GM18498 (cell line): ENCODE data around the gene ZDHHC18.
"Not testable (repeated sequence)": the region's sequence is repeated elsewhere in the genome, so short reads cannot be mapped to it uniquely, and the experiment has no call there.

Experiments
- ATAC-seq: cut with Tn5 transposase; IDR thresholded peaks from one replicate; pipeline ENCODE4 v1.9.1; 2021; ENCODE audit warnings: mild to moderate bottlenecking, moderate library complexity; ENCODE audit not compliant: unreplicated experiment

Gene ZDHHC18

DNA sequence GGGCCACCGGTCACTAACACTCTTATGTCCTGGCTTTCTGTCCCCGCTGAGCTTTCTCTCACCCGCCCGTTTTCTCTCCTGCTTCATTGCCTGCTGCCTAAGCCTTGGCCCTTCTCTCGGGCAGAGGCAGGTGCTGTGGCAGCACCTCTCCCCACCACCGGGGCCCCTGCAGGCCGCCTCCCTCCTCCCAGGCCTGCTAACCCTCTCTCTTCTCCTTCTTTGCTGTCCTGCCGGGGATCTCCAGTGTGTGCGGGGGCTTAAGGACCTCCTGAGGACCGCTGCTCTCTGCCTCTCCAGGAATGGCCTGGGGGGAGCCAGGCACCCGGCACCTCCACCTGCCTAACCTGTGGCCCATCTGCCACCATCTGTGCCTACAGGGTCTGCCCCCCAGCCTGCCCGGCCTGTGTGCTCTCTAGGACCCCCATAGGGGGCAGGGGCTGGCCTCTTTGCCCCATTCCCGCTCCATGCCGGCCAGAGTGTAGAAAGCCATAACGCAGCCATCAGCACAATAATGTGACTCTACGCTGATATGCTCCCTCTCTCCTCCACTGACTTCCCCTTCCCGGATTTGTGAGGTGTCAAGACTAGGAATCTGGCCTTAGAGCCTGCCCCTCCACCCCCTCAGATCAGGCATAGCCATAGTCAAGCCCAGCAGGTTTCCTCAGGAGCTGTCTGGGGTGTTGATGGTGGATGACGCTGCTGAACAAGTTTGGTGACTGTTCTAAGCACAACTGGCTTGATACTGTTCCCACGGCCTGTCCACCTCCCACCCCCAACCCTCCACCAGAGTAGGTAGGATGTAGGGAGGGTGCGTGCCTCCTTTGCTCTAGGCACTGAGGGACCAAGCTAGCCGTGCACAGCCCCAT lies 30.3 kb downstream of the ZDHHC18 start:
- ATAC-seq: no peak

DNA sequence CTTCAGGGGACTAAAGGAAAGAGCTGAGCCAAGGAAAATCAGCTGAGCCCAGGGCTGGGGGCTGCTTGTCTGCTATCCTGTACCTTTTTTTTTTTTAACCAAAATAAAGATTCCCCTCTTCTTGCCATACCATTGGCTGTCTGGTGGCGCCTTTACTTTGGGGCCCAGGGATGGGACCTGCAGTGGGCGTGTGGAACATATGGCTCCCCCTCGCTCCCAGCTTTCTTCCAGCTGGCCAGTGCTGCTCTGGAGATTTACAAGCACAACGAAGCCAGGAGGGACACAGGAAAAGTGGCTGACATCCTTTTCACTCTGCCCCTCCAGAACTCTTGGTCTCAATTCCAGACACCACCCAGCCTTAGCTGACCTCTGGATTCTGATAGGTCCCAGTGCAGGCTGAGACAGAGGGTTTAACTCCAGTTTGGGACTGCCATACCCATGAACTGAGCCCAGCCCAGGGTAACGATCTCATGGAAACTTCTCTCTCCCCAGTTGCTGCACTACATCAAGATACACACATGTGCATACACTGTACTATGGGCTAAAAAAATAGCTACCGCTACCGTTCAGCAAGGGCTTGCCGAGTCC lies 31.1 kb downstream of the ZDHHC18 start:
- no peak for ATAC-seq

DNA sequence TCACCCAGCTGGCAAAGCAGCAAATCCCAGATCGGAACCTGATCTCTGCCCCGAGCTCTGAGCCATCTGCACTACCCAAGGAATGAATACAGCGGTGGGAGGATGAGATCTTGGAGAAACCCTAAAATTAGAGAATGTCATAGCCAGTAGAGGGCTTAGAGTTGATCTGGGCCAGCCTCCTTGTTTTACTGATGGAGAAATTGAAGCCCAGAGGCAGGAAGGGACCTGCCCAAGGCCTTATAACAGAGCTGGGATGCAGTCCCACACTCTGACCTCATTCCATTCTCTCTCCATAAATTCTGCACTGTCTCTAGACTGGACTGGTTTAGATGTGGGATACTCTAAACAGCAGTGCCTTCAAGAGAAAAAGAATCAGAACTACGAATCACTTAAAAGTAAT lies 31.7 kb downstream of the ZDHHC18 start:
- ATAC-seq: no peak

DNA sequence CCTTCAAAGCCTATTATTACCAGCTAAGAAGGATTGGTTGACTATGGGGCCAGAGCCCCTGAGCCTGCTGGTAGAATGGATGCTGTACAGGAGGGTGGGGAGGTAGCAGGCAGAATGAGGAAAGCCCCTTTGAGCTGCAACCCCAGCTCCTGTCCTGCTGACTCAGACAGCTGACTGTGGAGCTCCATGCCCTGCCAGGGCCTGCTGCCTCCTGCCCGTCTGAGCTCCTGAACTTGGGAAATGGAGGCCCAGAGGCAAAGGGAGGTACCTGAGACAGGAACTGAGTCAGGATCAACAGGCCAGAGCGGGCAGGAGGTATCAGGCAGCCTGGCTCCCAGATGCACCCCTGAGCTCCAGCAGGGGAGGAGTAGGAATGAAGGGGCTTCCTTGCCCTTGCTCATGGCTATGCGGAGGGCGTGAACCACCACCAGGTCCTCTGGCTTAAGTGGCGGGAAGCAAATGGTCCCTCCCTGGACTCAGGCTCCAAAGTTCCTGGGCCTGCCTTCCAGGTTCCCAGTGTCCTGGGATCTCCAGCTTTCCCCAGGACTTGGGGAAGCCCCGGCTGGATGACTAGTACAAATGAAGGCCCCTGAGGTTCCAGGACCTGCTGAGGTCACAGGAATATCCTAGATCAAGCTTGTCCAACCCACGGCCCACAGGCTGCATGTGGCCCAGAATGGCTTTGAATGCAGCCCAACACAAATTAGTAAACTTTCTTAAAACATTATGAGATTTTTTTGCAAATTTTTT lies 32.6 kb downstream of the ZDHHC18 start:
- ATAC-seq: no peak

DNA sequence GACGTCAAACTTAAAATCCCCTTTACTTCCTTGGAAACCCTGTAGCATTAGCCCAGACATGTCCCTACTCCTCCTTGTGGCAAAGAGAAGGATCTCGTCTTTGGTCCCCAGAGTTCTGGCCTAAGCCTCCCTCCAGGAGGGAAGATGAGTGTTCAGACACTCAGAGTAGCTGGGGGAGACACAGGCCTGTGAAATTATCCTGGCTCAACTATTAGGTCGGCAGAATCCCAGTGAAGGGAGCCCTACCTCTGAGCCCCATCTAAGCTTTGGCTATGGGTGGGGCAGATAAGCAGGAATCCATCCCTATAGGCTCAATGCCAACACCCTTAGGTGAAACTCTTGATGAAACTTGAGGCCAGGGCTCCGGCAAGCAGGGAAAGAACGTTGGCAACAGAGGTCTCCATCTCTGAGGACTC lies 34.8 kb downstream of the ZDHHC18 start:
- ATAC-seq: no peak

DNA sequence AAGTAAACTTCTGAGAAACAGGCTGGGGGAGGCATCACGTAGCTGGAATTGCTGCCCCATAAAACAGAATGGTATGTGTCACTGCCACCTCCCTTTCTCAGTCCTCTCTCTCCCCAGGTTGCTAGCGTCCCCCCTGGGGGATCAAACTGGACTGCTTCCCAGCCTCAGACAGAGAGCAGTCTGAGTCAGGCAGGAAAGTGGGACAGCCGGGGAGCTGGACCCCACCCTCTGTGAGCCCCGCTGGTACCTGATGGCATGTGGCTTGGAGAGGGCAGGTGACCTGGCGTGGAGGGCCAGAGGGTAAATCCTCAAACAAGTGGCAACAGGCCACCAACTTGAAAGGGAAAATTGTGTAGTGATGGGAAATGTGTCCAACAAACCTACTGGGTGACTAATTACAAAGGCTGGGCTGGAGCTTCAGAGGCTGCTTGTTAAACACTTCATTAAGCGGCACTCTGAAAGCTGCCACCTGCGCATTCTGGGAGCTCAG lies 35.4 kb downstream of the ZDHHC18 start:
- no peak for ATAC-seq

DNA sequence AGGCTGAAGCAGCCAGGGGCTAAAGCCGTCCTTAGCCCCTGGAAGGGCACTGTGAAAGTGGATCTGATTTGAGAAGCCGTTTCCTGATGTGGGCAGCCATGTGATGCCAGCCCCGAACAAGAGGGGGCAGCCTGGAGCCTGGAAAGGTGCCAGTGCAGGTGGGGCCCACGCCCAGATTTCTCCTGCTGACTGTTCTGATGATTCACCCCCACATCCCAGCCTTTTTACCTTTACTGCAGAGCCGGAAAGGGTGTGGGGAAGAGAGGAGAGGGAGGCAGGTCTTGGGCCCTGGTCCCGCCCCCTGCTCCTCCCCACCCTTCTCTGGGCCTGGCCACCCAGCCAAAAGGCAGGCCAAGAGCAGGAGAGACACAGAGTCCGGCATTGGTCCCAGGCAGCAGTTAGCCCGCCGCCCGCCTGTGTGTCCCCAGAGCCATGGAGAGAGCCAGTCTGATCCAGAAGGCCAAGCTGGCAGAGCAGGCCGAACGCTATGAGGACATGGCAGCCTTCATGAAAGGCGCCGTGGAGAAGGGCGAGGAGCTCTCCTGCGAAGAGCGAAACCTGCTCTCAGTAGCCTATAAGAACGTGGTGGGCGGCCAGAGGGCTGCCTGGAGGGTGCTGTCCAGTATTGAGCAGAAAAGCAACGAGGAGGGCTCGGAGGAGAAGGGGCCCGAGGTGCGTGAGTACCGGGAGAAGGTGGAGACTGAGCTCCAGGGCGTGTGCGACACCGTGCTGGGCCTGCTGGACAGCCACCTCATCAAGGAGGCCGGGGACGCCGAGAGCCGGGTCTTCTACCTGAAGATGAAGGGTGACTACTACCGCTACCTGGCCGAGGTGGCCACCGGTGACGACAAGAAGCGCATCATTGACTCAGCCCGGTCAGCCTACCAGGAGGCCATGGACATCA lies 36.5 kb downstream of the ZDHHC18 start, which contains the start of gene SFN:
Gene SFN (plus strand): TSS at position 369 of the 904 bp plus-strand sequence. CDS start 64 bp downstream, at position 433.
- no peak for ATAC-seq

DNA sequence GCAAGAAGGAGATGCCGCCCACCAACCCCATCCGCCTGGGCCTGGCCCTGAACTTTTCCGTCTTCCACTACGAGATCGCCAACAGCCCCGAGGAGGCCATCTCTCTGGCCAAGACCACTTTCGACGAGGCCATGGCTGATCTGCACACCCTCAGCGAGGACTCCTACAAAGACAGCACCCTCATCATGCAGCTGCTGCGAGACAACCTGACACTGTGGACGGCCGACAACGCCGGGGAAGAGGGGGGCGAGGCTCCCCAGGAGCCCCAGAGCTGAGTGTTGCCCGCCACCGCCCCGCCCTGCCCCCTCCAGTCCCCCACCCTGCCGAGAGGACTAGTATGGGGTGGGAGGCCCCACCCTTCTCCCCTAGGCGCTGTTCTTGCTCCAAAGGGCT lies 37.2 kb downstream of the ZDHHC18 start:
- ATAC-seq: no peak

DNA sequence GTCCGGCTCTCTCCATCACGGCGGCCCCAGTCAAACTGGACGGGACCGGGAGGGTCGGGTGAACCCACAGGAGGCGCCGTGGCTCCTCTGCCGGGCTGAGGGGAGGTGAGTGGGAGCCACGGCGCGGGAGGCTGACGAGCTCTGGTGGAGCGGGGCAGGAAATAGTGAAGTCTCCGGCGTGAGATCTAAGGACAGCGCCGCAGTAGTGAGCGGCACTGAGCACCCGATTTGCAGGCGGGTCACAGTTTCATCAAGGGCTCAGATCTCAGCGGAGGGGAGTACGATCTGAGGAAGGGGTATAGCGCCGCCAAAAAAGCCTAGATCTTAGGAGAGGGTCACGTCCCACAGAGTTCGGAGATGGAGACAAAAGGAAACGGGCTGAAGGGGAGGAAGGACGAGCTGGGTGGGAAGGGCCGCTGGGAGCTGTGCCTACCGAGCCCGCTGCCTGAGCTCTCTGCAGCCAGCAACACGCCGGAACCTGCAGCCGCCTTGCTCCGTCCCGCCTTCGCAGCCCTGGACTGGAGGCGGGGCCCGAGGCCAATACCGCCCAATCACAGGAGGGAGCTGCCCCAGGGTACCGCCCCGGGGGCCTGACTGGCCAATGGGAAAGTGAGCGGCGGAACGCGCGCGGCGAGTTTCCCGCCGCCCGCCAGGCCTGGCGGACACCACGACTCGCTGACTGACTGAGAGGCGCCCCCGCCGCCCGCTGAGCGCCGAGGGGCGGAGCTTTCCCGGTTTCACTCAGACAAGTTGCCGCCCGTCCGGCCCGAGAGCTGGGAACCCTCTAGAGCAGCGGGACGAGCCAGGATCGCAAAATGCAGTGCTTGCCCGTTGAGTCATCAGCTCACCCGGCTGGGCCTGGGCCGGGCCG lies 38.4 kb downstream of the ZDHHC18 start:
- ATAC-seq: peak; percentile 95

DNA sequence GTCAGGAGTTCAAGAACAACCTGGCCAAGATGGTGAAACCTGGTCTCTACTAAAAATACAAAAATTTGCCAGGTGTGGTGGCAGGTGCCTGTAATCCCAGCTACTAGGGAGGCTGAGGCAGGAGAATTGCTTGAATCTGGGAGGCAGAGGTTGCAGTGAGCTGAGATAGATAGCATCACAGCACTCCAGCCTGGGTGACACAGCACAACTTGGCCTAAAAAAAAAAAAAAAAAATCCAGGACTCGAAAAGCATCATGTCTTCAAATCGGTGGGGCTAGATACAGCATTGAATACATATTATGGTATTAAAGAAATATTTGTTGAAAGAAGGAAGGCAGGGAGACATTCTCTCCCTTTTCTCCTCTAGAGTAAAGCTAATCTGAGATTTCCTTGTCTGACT lies 46.6 kb downstream of the ZDHHC18 start:
- ATAC-seq: not testable (repeated sequence)

DNA sequence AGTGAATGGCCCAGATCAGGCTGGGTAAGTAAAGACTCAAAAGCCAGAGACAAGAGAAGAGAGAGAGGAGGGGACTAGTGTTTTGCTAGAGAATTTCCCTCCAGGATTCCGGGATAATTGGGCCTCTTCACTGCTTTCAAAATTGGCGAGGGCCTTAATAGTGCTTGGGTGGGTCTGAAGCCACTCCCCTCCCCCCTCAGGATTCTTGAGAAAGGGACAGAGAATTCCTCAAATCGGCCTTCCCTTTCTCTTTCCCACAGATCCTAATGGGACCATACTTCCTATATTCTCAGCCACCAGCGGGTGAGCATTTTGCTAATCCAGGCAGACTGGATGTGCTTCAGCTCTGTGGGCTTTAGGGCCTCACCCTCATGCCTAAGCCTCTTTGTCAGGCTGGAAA lies 48.4 kb downstream of the ZDHHC18 start:
- no peak for ATAC-seq

DNA sequence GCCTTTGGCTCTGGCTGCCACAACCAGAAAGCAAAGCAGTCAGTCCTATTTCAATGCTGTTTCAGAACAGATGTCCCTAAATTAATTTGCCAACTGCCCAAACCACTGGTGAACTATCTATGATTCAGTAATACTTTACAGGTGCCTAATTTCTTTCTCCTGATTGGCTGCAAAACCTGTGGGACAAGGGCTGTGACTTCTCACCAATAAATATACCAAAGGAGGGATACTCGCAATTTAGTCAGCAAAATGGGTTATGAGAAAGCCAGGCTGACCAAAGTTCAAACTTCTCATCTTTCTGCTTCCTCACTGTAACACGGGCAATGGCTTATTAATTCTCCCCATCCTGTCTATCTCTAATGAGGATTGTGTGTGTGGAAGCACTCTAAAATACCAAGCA lies 50.8 kb downstream of the ZDHHC18 start:
- ATAC-seq: no peak

DNA sequence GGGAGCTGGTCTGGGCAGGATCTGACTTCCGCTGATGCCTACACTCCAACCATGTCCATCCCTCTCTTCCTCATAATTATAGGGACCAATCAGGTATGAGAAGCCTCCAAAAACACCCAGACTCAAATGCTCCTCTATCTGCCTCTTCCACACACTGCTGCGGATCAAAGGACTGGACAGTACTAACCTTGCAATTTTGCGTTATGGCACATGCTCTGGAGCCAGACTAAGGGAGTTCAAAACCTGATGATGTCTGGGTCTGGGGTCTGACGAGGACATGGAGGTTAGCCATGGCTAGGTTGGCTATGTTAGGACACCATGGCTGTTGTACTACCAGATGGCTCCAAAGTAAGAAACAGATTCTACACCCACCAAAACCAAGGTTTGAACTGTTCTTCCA lies 53.3 kb downstream of the ZDHHC18 start:
- no peak for ATAC-seq

DNA sequence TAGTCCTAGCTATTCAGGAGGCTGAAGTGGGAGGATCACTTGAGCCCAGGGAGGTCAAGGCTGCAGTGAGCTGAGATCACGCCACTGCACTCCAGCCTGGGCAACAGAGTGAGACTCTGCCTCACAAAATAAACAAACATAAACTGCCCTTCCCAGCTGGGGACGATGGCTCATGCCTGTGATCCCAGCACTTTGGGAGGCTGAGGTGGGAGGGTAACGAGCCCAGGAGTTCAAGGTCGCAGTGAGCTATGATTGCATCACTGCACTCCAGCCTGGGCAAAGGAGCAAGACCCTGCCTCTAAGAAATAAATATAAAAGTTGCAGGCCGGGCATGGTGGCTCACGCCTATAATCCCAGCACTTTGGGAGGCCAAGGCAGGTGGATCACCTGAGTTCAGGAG lies 55.1 kb downstream of the ZDHHC18 start:
- ATAC-seq: not testable (repeated sequence)

DNA sequence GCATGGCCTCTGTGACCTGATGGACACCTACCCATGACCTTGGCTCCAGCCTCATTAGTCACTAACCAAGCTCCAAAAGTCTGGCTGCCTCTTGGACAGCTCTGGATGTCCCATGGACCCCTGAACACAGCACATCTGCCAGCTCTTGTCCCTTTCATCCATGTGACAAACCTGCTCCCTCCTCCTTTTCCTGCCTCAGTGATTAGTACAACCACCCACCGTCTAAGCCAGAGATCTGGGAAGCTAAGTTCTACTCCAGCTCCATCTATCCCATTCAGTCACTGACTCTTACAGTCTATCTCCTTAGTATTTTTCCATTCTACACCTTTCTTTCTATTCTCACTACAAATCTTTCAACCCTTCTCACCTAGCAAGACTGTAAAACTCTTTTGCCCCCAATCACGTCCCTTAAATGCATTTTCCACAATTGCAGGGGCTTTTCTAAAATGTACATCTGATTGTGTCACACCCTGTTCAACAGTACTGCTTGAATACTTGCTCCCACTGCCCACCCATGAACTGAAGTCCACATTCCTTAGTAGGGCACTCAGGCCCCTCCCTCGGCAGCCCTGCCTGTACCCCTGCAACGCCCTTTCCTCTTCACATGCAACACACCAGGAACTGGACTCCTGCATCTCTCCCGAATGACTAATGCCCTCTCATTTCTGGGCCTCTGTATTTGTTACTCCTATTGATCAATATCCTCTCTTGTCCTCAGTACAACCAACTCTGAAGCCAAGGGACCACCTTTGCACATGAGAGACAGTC lies 56.4 kb downstream of the ZDHHC18 start:
- ATAC-seq: no peak

DNA sequence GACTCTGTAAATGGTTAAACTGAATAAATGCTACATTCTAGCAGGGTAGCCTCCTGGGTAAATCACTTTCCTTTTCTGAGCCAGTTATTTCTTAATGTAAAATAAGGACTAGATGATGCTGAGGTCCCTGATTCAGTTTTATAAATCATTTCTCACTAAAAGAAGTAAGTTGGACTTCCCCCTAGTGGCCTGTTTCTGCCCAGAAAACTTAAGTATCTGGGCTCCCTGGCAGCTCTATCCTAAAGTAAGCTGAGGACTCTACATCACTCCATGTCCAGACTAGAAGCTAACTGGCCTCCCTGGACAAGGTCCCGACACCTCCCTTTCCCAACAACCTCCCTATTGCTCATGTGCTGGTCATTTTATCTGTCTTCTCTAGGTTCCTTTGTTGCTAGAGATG lies 60.6 kb downstream of the ZDHHC18 start:
- ATAC-seq: no peak

DNA sequence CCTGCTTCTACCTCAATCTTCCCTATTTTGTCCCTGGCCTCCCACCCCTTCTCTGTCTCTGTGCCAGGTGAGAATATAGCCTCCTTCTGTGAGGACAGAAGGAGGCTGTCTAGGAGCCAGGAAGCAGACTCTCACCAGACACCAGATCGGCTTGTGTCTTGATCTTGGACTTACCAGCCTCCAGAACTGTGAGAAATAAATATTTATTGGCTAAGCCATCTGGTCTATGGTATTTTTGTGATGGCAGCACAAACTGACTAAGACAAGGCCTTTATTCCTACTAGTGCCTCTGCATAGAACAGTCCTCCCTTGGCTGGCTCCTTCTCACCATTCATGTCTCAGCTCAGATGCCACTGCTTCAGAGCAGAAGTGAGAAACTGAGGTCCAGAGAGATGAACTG lies 61.7 kb downstream of the ZDHHC18 start:
- no peak for ATAC-seq

DNA sequence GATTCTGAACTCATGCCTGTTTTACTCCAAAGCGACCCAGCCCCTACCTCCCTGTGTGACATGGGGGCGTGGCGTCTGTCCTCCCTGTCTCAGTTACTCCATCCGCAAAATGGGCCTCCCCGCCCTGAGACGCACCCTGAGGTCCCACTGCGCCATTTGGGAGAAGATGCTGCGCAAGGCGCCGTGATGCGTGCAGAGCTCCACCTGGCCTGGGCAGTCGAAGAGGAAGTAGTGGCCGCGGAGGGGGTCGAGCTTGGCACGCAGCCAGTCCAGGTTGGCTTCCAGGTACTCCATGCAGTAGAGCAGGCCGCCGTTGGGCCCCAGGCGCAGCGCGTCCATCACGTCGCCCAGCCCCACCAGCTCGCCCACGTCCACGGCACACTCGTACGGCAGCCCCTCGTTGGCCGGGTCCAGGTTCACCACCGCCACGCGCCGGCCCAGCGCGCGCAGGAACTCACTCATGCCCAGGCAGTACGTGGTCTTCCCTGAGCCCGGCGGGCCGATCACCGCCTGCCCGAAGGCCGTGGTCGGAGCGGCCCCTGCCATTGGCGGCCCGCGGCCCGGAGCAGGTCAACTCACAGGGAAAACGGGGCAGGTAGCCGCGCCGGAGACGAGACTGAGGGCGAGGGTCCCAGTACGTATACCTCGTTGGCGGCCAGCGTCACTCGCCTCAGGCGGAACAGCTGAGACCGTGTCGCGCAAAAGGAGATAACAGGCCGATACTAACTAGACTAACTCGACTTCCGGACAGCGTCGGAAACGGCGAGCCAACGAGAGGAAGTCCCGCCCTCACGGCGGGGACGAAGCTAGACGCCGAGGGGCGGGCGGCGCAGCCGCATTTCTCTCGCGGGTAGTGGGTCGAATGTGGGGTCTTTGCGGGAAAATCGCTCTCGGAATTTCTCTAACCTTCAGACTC lies 63.3 kb downstream of the ZDHHC18 start, which contains the start of gene GPN2:
Gene GPN2 (minus strand): TSS at position 733 of the 916 bp plus-strand sequence. CDS start 187 bp downstream, at position 546.
- ATAC-seq: peak; percentile 87
